HG03097 (cell line): ENCODE results near the gene PTPRN2.

Source experiments
- ATAC-seq: cut with Tn5 transposase; IDR thresholded peaks from one replicate; pipeline ENCODE4 v1.9.1; 2021; ENCODE audit not compliant: unreplicated experiment, low FRiP score

The PTPRN2 gene

GRCh38 chr7:157656195-157656769 lies 931.3 kb downstream of the PTPRN2 start:
- ATAC-seq, result no peak

- no peak for ATAC-seq
Observed at GRCh38 chr7:157654350-157654749, 933.3 kb downstream of the PTPRN2 start.

- no peak for ATAC-seq
Observed at GRCh38 chr7:157653827-157654207, 933.8 kb downstream of the PTPRN2 start.

- ATAC-seq, result no peak
Observed at GRCh38 chr7:157652954-157653826, 934.4 kb downstream of the PTPRN2 start.

- ATAC-seq, result no peak
Observed at GRCh38 chr7:157652161-157652953, 935.3 kb downstream of the PTPRN2 start.

GRCh38 chr7:157651366-157652160 lies 936.1 kb downstream of the PTPRN2 start:
- no peak for ATAC-seq

GRCh38 chr7:157650801-157651200 lies 936.8 kb downstream of the PTPRN2 start:
- no peak for ATAC-seq

GRCh38 chr7:157650131-157650631 lies 937.4 kb downstream of the PTPRN2 start:
- no peak for ATAC-seq

- no peak for ATAC-seq
Observed at GRCh38 chr7:157646551-157646950, 941.1 kb downstream of the PTPRN2 start.

GRCh38 chr7:157645539-157645938 lies 942.1 kb downstream of the PTPRN2 start:
- ATAC-seq, result no peak

GRCh38 chr7:157644946-157645345 lies 942.7 kb downstream of the PTPRN2 start:
- ATAC-seq, result no peak

GRCh38 chr7:157643525-157643970 lies 944.1 kb downstream of the PTPRN2 start:
- no peak for ATAC-seq

GRCh38 chr7:157641866-157642265 lies 945.8 kb downstream of the PTPRN2 start:
- no peak for ATAC-seq

GRCh38 chr7:157640144-157640543 lies 947.5 kb downstream of the PTPRN2 start:
- ATAC-seq, result no peak

- ATAC-seq, result no peak
Observed at GRCh38 chr7:157638563-157638962, 949.1 kb downstream of the PTPRN2 start.

- ATAC-seq, result no peak
Observed at GRCh38 chr7:157637216-157637949, 950.2 kb downstream of the PTPRN2 start.

- no peak for ATAC-seq
Observed at GRCh38 chr7:157635669-157636068, 952.0 kb downstream of the PTPRN2 start.

GRCh38 chr7:157635148-157635500 lies 952.5 kb downstream of the PTPRN2 start:
- no peak for ATAC-seq

- ATAC-seq, result no peak
Observed at GRCh38 chr7:157634401-157635147, 953.0 kb downstream of the PTPRN2 start.
